Peyer's patch (tissue), 4 donors: Measurements from ENCODE around the gene STRADB. TPM values are rescaled to one million over a fixed set of nuclear protein-coding genes. Genes with fewer than 3 reads are reported as not detected.
"Not testable (repeated sequence)": the region's sequence is repeated elsewhere in the genome, so short reads cannot be mapped to it uniquely, and the experiment has no call there.

Source experiments
- DNase-seq, 3 donors: peaks; one replicate each; pipeline ENCODE4 v3.0.0-alpha.2; 2017 to 2019
- H3K27ac ChIP-seq, 4 donors: fragments of 200-600 bp; sonication (generic); one replicate each; pipeline ENCODE4 v1.5.1; 2016 to 2019
- H3K27me3 ChIP-seq, 2 donors: fragments of 200-600 bp; sonication (generic); one replicate each; pipeline ENCODE4 v1.5.1; 2019
- H3K36me3 ChIP-seq, 3 donors: fragments of 200-600 bp; sonication (generic); one replicate each; pipeline ENCODE4 v1.5.1; 2016 to 2019
- H3K4me1 ChIP-seq, 4 donors: fragments of 200-600 bp; sonication (generic); one replicate each; pipeline ENCODE4 v1.5.1; 2016 to 2019
- H3K4me3 ChIP-seq, 4 donors: fragments of 200-600 bp; sonication (generic); 1 replicate in 3 of 4; 2 replicates in 1 of 4; pipeline ENCODE4 v1.5.1; 2016 to 2019; ENCODE audit warnings: mild to moderate bottlenecking in 1 of 4
- H3K9me3 ChIP-seq, 4 donors: fragments of 200-600 bp; sonication (generic); one replicate each; pipeline ENCODE4 v1.5.1; 2016 to 2019; ENCODE audit warnings: mild to moderate bottlenecking in 1 of 4
- POLR2A ChIP-seq, 2 donors: fragments of 450-650 bp; IDR thresholded peaks; one replicate each; pipeline ENCODE4 v1.5.1; 2017; ENCODE audit warnings: antibody characterized with exemption in 2 of 2, mild to moderate bottlenecking in 2 of 2, moderate library complexity in 2 of 2
- total RNA-seq, 4 donors: library from RNA; depleted of rRNA; stranded (reverse); fragments of >200 nt; gene quantifications; one replicate each; pipeline ENCODE4 v1.1.0, GENCODE V29; 2016
- TF ChIP-seq, protein P1 (sequence below), 6 experiments: fragments of 450-650 bp in 4 of 6; fragments of 200-600 bp in 2 of 6; sonication (generic) in 1 of 6; IDR thresholded peaks; one replicate each; pipeline ENCODE4 v1.5.1; 2017 to 2019; ENCODE audit warnings: antibody characterized with exemption in 6 of 6, mild to moderate bottlenecking in 3 of 6, moderate library complexity in 1 of 6

Gene STRADB
- total RNA-seq, 4 donors from 2014 or later: 21.5 to 137 (median 109) TPM

DNA sequence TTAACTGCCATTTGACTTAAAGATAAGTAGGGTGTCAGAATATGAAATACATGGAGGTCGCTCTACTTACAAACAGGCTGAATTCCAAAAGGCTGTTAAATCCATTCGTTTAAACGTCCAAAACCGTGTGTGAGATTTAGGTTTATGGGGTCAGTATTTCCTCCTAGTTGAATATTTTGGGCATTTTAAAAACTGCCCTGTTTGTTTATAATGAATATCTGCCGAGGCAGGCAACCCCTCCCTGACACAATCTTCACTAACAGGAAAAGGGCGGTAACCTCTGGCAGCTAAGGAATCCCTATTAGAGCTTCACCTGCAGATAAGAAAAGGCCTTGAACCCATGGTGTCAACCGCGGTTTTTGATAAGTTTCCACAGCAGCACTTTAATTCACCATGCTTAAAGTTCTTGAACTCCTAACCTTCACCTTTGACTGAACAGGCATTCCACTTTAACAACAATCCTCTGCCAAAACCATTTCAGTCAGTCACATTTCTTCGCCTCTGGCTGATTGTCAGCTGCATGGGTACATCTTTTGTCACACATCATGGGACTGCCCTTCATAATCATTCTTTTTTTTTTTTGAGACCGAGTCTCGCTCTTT is 18.0 kb upstream of the STRADB start:
- Histone ChIP-seq H3K4me1 (peaks cover 0 to 31% (median 0%) of the 10 kb centered on the region in 4 donors), H3K27me3 (no peaks in the 10 kb centered on the region), H3K27ac (peak overlapping the region in 3 of 4 donors; percentile 11 to 35 (median 15)), H3K36me3 (no peaks in the 10 kb centered on the region), H3K9me3 (no peaks in the 10 kb centered on the region), H3K4me3 (no peak overlapping the region)
- no peak for DNase-seq
- TF ChIP-seq POLR2A (IDR thresholded peaks at IDR 0.05): no peak
- TF ChIP-seq, protein P1, sequence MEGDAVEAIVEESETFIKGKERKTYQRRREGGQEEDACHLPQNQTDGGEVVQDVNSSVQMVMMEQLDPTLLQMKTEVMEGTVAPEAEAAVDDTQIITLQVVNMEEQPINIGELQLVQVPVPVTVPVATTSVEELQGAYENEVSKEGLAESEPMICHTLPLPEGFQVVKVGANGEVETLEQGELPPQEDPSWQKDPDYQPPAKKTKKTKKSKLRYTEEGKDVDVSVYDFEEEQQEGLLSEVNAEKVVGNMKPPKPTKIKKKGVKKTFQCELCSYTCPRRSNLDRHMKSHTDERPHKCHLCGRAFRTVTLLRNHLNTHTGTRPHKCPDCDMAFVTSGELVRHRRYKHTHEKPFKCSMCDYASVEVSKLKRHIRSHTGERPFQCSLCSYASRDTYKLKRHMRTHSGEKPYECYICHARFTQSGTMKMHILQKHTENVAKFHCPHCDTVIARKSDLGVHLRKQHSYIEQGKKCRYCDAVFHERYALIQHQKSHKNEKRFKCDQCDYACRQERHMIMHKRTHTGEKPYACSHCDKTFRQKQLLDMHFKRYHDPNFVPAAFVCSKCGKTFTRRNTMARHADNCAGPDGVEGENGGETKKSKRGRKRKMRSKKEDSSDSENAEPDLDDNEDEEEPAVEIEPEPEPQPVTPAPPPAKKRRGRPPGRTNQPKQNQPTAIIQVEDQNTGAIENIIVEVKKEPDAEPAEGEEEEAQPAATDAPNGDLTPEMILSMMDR (IDR thresholded peaks at IDR 0.05): no peak

DNA sequence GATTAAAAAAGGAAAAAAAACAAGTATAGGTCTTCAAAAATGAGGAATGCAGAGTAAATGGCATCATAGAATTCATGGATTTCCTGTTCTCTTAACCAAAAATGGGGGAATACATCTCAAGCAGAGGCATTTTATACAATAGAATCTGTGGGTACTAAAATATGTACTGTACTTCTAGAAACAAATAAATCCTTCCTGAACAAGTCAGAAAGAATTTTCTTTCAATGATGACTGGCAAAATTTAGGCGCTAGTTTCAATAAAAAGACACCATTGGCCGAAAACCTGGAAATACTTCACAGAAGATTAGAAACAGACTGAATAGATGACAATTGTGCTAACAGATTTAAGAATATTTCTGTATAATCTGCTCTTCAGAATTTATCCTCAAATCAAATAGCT is 15.4 kb upstream of the STRADB start:
- peaks cover 0 to 43% (median 0%) of the 10 kb centered on the region in 4 donors for H3K4me1 ChIP-seq
- no peak overlapping the region for H3K4me3 ChIP-seq
- no peak for TF ChIP-seq POLR2A (IDR thresholded peaks at IDR 0.05)
- TF ChIP-seq, protein P1 (IDR thresholded peaks at IDR 0.05): no peak
- no peaks in the 10 kb centered on the region for H3K9me3 ChIP-seq
- DNase-seq: no peak
- H3K27me3 ChIP-seq: no peaks in the 10 kb centered on the region
- H3K27ac ChIP-seq: no peak overlapping the region
- H3K36me3 ChIP-seq: no peaks in the 10 kb centered on the region

DNA sequence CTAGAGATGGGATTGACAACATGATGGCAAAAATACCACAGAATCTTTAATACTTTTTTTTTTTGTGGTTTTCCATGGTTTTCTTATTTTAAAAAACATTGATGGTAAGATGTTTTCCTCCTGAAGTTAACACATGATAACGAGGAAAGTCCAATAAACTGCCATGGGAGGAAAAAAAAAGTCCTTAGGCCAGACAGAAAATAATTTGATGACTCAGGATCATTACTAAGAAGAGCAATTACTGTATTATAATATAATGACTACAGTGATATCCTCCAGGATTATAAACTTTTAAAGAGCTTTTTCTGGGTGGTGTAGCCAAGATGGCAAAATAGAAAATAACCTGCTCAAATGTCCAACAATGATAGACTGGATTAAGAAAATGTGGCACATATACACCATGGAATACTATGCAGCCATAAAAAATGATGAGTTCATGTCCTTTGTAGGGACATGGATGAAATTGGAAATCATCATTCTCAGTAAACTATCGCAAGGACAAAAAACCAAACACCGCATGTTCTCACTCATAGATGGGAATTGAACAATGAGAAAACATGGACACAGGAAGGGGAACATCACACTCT is 12.1 kb upstream of the STRADB start:
- not testable (repeated sequence) for H3K27me3 ChIP-seq, H3K9me3 ChIP-seq, DNase-seq, H3K36me3 ChIP-seq, H3K4me3 ChIP-seq, H3K27ac ChIP-seq
- peaks cover 0 to 17% (median 0%) of the 10 kb centered on the region in 4 donors for H3K4me1 ChIP-seq

DNA sequence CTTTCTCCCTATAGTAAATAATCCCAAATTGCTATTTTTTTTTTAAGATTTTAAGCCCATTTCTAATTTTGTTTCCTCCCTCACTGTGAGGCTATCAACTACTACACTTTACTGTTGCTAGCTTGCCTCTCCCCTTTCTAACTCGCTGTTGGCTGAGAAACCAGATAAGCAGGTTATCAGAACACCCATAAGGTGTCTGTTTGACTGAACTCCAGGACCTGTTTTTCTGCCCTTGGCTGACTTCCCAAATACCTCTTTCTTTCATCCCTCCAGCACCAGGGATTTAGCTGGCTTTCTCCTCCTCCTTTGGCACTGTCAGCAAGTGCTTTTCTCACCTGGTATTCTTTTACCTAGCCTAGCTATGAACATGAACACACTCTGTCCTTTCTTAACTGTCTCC is 11.4 kb upstream of the STRADB start:
- Histone ChIP-seq H3K27ac (peak overlapping the region in 2 of 4 donors; percentile 17 to 55), H3K27me3 (no peaks in the 10 kb centered on the region), H3K4me1 (peaks cover 0 to 14% (median 0%) of the 10 kb centered on the region in 4 donors), H3K4me3 (no peak overlapping the region), H3K9me3 (no peaks in the 10 kb centered on the region), H3K36me3 (no peaks in the 10 kb centered on the region)
- no peak for DNase-seq
- no peak for TF ChIP-seq POLR2A (IDR thresholded peaks at IDR 0.05)
- TF ChIP-seq, protein P1 (IDR thresholded peaks at IDR 0.05): no peak

DNA sequence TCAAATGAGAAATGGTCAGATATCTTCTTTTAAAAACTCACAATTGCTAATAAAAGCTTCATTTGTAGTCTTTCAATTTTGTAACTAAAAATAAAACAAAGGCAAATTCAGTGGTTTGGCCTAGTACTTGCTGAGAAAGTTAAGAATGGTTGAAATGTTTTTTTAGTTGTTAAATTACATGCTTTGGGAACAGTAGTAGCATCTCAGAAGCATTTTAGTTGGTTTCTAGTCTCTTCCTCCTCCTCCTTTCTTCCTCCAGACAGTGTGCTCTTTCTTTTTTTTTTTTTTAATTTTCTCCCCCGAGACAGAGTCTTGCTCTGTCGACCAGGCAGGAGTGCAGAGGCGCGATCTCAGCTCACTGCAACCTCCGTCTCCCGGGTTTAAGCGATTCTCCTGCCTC is 10.1 kb upstream of the STRADB start:
- no peak for DNase-seq
- Histone ChIP-seq H3K9me3 (no peaks in the 10 kb centered on the region), H3K4me1 (peaks cover 0 to 14% (median 0%) of the 10 kb centered on the region in 4 donors), H3K36me3 (no peaks in the 10 kb centered on the region), H3K27me3 (no peaks in the 10 kb centered on the region), H3K27ac (no peak overlapping the region), H3K4me3 (no peak overlapping the region)
- TF ChIP-seq, protein P1 (IDR thresholded peaks at IDR 0.05): no peak
- TF ChIP-seq POLR2A (IDR thresholded peaks at IDR 0.05): no peak

DNA sequence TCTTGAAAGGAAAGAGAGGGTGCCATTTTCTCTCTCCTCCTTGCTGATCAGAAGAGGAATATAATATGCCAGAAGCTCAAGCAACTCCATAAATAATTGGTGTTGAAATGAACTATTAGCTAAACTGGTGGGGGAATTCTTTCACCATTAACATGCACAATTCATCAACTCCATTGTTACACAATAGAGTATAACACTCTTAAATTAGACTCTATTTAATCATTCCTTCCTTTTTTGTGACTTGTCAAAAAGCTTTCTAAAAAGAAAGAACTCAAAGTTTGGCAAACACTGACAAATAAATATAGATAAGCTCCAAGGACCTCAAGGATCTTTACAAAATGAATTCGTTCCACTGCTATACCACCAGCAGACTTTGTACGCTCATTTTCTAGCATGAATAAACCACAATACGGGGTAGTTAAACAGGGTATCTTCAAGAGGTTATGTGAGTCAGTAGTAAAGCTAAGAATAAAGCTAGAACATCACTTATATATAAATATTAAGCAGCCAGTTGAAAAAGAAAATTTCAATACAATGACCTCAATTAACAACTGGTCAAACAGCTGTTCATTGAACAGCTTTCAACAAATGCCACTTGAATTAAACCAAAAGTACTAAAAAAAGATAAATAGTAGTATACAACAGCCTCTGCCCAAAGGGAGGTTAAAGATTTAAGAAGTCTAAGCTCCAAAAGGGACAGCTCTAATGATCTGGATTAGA is 6.6 kb upstream of the STRADB start:
- Histone ChIP-seq H3K4me1 (peaks cover 0 to 43% (median 6%) of the 10 kb centered on the region in 4 donors), H3K27me3 (no peaks in the 10 kb centered on the region), H3K4me3 (no peak overlapping the region), H3K27ac (no peak overlapping the region), H3K9me3 (no peaks in the 10 kb centered on the region), H3K36me3 (no peaks in the 10 kb centered on the region)
- DNase-seq: no peak
- TF ChIP-seq POLR2A (IDR thresholded peaks at IDR 0.05): no peak
- TF ChIP-seq, protein P1 (IDR thresholded peaks at IDR 0.05): no peak
